Measurements from ENCODE around the gene KCTD16. TPM values are rescaled to one million over a fixed set of nuclear protein-coding genes. Genes with fewer than 3 reads are reported as not detected.
A peak's percentile ranks its signal among the peaks of the same experiment; 100 is the strongest.

The KCTD16 gene
- total and polyA plus RNA-seq, 12 donors, result 0.02 to 0.42 (median 0.10) TPM; not detected in 2

- Histone ChIP-seq H3K27me3 (peaks cover 0 to 7% (median 0%) of the 10 kb centered on the region in 7 donors), H3K36me3 (no peaks in the 10 kb centered on the region), H3K4me3 (no peak overlapping the region), H3K9me3 (no peaks in the 10 kb centered on the region), H3K27ac (no peak overlapping the region), H3K4me1 (peaks cover 0 to 9% (median 0%) of the 10 kb centered on the region in 9 donors)
- no peak for DNase-seq
- no peak for ATAC-seq
- WGBS, 2 donors, result 84 to 88% methylated on average over 4 of the region's 4 CpGs
- no peak for TF ChIP-seq CTCF (IDR thresholded peaks at IDR 0.05)
- intact Hi-C loops (cut with DNase I), result no loop called here
Observed at GRCh38 chr5:144403817-144404420, 233.2 kb downstream of the KCTD16 start.

- no peak for DNase-seq
- peaks cover 0 to 9% (median 0%) of the 10 kb centered on the region in 9 donors for H3K4me1 ChIP-seq
- intact Hi-C loops (cut with DNase I), result no loop called here
- 71 to 76% methylated on average over 1 of the region's 1 CpG for WGBS, 2 donors
- ATAC-seq, result no peak
- no peak overlapping the region for H3K27ac ChIP-seq
- H3K4me3 ChIP-seq, result no peak overlapping the region
- no peaks in the 10 kb centered on the region for H3K9me3 ChIP-seq
- peaks cover 0 to 8% (median 0%) of the 10 kb centered on the region in 7 donors for H3K27me3 ChIP-seq
- no peak for TF ChIP-seq CTCF (IDR thresholded peaks at IDR 0.05)
- no peaks in the 10 kb centered on the region for H3K36me3 ChIP-seq
Observed at GRCh38 chr5:144404672-144405071, 234.0 kb downstream of the KCTD16 start.

- H3K36me3 ChIP-seq, result no peaks in the 10 kb centered on the region
- DNase-seq (no peak), ATAC-seq (peak in 2 of 8 donors; percentile 23 to 29)
- intact Hi-C loops (cut with DNase I), result no loop called here
- TF ChIP-seq CTCF (IDR thresholded peaks at IDR 0.05), result no peak
- H3K4me1 ChIP-seq, result peaks cover 0 to 9% (median 0%) of the 10 kb centered on the region in 9 donors
- no peak overlapping the region for H3K4me3 ChIP-seq
- peaks cover 0 to 14% (median 0%) of the 10 kb centered on the region in 7 donors for H3K27me3 ChIP-seq
- H3K9me3 ChIP-seq, result no peaks in the 10 kb centered on the region
- no peak overlapping the region for H3K27ac ChIP-seq
- 28 to 36% methylated on average over 3 of the region's 3 CpGs for WGBS, 2 donors
Observed at GRCh38 chr5:144405991-144406390, 235.3 kb downstream of the KCTD16 start.

- Histone ChIP-seq H3K36me3 (no peaks in the 10 kb centered on the region), H3K4me1 (peaks cover 0 to 9% (median 0%) of the 10 kb centered on the region in 9 donors), H3K27ac (no peak overlapping the region), H3K27me3 (peaks cover 0 to 14% (median 0%) of the 10 kb centered on the region in 7 donors), H3K9me3 (no peaks in the 10 kb centered on the region), H3K4me3 (no peak overlapping the region)
- no peak for TF ChIP-seq CTCF (IDR thresholded peaks at IDR 0.05)
- intact Hi-C loops (cut with DNase I), result no loop called here
- DNase-seq, result no peak
- no peak for ATAC-seq
- 72 to 73% methylated on average over 7 of the region's 7 CpGs for WGBS, 2 donors
Observed at GRCh38 chr5:144406442-144406841, 235.8 kb downstream of the KCTD16 start.

All from heart right ventricle (tissue), 16 donors.